22Rv1 (cell line): Measurements from ENCODE around the gene CORO6.

Experiments used
- H3K27ac ChIP-seq: fragments of 450-650 bp; 2 replicates; pipeline ENCODE4 v1.5.1; 2017
- ZFX ChIP-seq: fragments of 450-650 bp; IDR thresholded peaks from 2 replicates; pipeline ENCODE4 v1.6.1; 2017; ENCODE audit warnings: antibody characterized with exemption, borderline replicate concordance
- TF ChIP-seq, protein P1 (sequence below): fragments of 450-650 bp; IDR thresholded peaks from 2 replicates; pipeline ENCODE4 v1.5.1; 2017; ENCODE audit warnings: mild to moderate bottlenecking

Gene CORO6

DNA sequence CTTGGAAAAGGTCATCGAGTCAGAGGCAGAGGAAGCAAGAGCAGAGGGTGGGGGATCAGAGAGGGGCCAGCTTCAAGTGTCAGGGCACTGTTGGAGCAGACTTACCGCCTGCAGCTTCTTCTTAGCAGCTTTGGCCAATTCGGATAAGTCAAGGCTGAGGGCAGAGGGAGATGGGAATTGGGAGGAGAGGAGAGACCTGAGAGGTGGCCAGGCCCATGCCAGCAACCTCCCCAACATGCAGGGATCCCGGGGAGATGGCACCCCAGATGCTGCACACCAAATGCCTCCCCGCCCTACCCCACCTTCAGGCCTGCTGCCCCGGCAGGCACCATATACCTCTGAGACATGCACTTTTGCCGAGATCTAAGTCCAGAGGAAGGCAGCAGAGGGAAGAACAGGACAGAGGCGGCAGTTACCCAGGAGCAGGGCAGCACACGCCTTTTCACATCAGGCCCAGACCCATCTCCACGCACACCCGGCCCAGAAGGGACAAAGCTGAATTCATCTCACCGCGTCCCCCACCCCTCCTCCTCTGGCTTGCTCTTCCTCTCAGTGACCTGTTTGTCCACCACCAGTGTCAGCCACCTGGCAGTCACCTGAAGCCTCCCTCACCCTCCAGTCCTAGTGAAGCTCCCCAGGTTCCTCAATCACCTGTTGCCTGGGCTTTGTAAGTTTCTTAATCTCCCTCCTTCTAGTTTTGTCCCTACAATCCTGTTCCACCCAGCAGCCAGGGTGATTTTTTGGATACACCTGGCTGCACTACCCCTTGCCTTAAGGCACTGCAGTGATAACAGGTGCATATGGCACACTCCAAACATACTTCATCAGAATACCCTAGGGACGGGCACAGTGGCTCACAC, 43.9 kb downstream of the CORO6 start:
- no peak overlapping the region for H3K27ac ChIP-seq
- TF ChIP-seq, protein P1, sequence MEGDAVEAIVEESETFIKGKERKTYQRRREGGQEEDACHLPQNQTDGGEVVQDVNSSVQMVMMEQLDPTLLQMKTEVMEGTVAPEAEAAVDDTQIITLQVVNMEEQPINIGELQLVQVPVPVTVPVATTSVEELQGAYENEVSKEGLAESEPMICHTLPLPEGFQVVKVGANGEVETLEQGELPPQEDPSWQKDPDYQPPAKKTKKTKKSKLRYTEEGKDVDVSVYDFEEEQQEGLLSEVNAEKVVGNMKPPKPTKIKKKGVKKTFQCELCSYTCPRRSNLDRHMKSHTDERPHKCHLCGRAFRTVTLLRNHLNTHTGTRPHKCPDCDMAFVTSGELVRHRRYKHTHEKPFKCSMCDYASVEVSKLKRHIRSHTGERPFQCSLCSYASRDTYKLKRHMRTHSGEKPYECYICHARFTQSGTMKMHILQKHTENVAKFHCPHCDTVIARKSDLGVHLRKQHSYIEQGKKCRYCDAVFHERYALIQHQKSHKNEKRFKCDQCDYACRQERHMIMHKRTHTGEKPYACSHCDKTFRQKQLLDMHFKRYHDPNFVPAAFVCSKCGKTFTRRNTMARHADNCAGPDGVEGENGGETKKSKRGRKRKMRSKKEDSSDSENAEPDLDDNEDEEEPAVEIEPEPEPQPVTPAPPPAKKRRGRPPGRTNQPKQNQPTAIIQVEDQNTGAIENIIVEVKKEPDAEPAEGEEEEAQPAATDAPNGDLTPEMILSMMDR = no peak
- no peak for TF ChIP-seq ZFX

DNA sequence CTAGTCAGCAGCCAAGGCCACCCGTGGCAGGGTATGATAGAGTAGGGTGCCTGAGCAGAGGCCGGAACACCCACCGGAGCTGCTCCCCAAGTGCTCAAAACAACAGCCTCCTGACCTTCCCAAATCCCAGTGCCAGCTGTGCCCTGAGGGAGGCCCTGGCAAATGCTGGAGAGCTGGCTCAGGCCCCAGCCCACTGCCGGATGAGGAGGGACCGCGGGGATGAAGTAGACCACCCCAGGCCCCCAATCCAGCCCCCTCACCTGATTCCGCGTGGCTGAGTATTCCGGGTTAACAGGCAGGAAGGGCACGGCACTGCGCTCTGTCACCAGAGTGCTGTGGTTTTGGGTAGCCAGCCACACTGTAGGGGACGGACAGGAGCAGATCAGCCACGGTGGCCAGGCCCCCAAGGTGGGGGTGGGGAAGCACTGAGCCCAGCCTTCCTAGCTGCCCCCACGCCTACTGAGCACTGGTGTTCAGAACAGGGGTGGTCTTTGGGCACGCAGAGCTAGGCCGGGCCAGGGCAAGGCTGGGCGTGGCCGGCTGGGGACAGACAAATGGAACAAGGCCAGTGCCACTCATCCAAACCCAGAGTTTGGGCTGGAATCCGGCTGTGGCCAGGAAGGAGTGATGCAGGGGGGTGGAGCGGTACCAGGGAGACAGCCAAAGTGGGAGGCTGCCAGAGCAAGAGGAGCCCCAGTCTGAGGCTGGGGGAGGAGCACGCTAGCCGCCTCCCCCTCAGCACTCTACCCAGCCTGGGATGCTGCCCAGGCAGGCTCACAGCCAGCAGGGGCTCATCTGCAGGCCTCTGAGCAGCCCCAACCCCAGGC, 45.1 kb downstream of the CORO6 start:
- TF ChIP-seq, protein P1 = no peak
- TF ChIP-seq ZFX = no peak
- no peak overlapping the region for H3K27ac ChIP-seq

DNA sequence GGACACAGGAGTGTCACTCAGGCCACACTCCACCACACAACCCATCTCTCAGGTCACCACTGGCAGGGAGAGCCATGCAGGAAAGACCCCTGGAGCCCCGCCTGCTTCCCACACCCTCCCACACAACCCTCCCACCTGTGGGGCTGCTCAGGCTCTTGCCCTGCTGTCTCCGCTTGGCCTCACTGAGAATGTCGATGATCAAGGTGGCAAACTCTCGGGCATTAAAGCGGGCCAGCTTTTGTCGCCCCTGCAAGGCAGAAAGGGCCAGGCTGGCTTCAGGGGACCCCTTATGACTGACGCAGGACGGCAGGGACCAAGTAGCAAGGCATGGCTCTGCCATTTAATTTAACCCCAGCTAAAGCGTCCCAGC, 45.7 kb downstream of the CORO6 start:
- H3K27ac ChIP-seq = no peak overlapping the region
- TF ChIP-seq, protein P1 = no peak
- TF ChIP-seq ZFX = no peak

DNA sequence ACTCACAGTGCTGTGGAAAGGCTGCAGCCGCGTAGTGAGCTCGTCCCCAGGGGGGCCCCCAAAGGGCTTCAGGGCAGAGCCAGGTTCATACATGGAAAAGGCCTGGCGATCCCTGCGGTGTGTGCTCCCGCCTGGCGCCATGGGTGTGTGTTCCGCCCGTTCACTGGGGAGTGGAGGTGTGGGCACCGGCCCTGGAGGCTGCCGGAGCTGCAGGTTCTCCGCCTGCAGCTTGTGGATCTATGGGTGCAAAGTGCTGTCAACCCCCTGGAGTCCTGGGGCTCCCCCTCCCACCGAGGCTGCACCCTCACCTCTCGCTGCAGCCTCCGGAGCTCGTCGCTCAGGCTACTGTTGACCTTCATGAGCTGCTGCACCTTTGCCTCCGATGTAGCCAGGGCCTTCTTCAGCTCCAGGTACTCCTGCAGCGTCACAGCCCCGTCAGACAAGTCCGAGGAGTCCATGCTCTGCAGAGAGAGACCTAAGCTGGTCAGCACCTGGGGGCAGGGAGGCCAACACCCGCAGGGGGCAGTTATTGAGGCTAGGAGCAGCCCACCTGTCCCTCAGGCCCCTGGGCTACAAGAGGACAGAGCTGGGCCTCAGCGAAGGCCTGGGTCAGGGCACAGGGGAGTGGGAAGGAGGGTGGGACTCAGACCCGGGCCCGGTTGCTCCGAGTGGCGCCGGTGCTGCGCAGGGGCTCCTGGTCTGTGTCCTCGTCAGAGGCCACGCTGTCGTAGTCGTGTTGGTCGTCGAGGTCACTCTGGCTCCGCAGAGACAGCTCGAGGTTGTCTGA, 46.3 kb downstream of the CORO6 start:
- no peak overlapping the region for H3K27ac ChIP-seq
- no peak for TF ChIP-seq ZFX
- TF ChIP-seq, protein P1 = no peak

DNA sequence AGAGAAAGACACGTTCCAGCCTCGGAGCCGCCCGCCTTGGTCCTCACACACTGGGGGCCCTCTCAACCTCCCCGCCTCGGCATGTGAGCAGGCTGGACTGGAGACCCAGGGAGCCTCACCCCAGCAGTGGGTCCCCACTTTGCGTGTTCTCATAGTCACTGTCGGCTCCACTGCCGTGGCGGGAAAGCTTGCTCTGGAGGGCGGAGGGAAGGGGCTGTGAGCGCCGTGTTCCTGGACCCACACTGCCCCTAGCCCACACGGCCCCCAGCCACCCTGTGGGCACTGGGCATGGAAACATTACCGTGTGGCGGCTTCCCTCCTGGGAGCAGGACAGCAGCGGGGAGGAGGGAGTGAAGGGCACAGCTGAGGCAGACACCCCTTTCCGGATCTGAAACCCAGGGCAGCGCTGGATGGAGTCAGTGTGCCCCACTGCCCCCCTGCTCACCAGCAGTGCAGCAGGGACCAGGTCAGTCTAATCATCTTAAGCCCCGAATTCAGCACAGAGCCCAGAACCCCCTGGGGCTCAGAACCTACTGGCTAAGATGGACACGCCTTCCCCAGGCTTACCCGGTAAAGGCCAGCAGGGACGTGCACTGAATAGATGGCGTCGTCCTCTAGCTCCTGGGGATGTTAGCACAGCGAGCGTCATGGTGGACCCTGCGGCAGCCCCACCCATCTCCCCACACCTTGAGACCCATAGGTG, 47.0 kb downstream of the CORO6 start:
- TF ChIP-seq ZFX = no peak
- TF ChIP-seq, protein P1 = no peak
- H3K27ac ChIP-seq = peak overlapping the region; percentile 60

DNA sequence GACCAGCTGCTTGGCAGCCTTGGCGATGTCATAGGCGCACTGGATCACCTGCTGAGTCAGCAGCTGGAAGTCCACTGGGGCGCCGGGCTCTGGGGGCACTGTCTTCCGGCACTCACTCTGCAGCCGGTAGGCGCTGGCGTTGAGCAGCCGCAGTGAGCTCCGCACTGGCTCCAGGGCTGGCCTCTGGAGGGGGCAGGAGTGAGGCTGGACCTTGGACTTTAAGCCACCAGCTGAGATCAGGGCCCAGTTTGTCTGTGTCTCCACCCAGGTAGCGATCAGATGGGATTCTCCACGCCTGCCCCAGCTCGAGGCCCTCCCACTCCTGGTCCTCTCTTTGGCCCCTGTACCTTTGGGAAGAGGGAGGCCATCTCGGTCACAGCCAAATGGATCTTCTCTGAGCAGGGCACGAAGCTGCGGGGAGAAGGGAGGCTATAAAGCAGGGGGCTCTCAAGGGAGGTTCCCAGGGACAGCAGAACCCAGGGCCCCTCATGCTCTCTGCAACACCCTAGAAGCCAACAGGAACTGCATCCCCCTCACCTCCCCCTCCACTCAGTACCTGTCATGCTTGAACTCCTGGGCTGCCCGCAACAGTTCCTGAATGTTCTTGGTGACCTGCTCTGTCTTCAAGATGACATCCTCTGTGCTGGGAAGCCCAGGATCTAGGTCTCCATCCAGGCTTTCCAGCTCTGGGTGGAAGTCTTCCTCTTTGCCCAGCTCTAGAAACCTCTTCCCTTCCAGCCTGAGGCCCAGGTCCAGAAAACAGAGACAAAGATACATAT, 47.8 kb downstream of the CORO6 start:
- TF ChIP-seq, protein P1 = no peak
- TF ChIP-seq ZFX = no peak
- peak overlapping the region; percentile 60 for H3K27ac ChIP-seq
